HCT116 (cell line): ENCODE results near the gene EVC. TPM values are rescaled to one million over a fixed set of nuclear protein-coding genes. Genes with fewer than 3 reads are reported as not detected.

Source experiments
- ATAC-seq: fragments of 200-7000 bp; cut with Tn5 transposase; 2 replicates; pipeline ENCODE4 v1.9.1; 2020; ENCODE audit warnings: mild to moderate bottlenecking, moderate library complexity
- BruUV-seq: library from RNA; stranded (reverse); fragments of 400-500 nt; replicated peaks from 2 replicates; lab custom pipeline; 2021; lab: Mats Ljungman, UMichigan
- CTCF ChIA-PET: fragments of 300-600 bp; sonication (Branson Sonifier 250); formaldehyde crosslinking; loops from one replicate; lab custom pipeline; 2021; ENCODE audit warnings: antibody characterized with exemption; lab: Charles Lee
- POLR2A ChIA-PET: fragments of 300-600, 350-600 bp; sonication (Branson Sonifier 250); formaldehyde crosslinking; loops from one replicate; lab custom pipeline; 2021; ENCODE audit warnings: antibody characterized with exemption; lab: Charles Lee
- RAD21 ChIA-PET, 2 experiments: fragments of 300-600 bp; sonication (Branson Sonifier 250); formaldehyde crosslinking; loops; one replicate each; lab custom pipeline; 2023; ENCODE audit warnings: low total read pairs in 2 of 2; ENCODE audit not compliant: uncharacterized antibody in 2 of 2, unreplicated experiment in 2 of 2, low non-redundant PET in 1 of 2; lab: Charles Lee
- DNase-seq: peaks from one replicate; pipeline ENCODE4 v3.0.0-alpha.2; 2010; ENCODE audit warnings: low read depth, low spot score
- H2AFZ ChIP-seq: fragments of 200-600 bp; shearing (Covaris generic), sonication (generic); 2 replicates; pipeline ENCODE4 v1.6.1; 2017; ENCODE audit warnings: low read depth, mixed run types, mixed read lengths, antibody characterized with exemption, low read length; ENCODE audit not compliant: poor library complexity, severe bottlenecking
- H3K27ac ChIP-seq: 2 replicates; pipeline ENCODE4 v1.5.1; 2012; ENCODE audit warnings: low read depth, low read length
- H3K27me3 ChIP-seq: fragments of 200-600 bp; sonication (generic); 2 replicates; pipeline ENCODE4 v1.6.1; 2016; ENCODE audit warnings: mixed run types, low read length, mixed read lengths; ENCODE audit not compliant: insufficient read depth
- H3K36me3 ChIP-seq, 2 experiments: fragments of 200-500 bp in 1 of 2; fragments of 200-600 bp in 1 of 2; sonication (Bioruptor generic) in 1 of 2; sonication (generic) in 1 of 2; 2 replicates each; pipeline versions ENCODE4 v1.5.1 to v1.6.1; 2014 to 2016; ENCODE audit warnings: low read length in 2 of 2, inconsistent platforms in 1 of 2, mixed read lengths in 1 of 2, mixed run types in 1 of 2; ENCODE audit not compliant: insufficient read depth in 2 of 2, control insufficient read depth in 1 of 2
- H3K4me1 ChIP-seq, 2 experiments: fragments of 200-600 bp in 1 of 2; sonication (generic) in 1 of 2; 2 replicates each; pipeline versions ENCODE4 v1.5.1 to v1.6.1; 2012 to 2017; ENCODE audit warnings: low read length in 2 of 2, inconsistent platforms in 1 of 2, mild to moderate bottlenecking in 1 of 2, mixed read lengths in 1 of 2, mixed run types in 1 of 2, moderate library complexity in 1 of 2; ENCODE audit not compliant: insufficient read depth in 2 of 2, control insufficient read depth in 1 of 2
- H3K4me2 ChIP-seq: fragments of 200-600 bp; sonication (generic); 2 replicates; pipeline ENCODE4 v1.6.1; 2017; ENCODE audit warnings: mixed run types, low read length, mixed read lengths
- H3K4me3 ChIP-seq, 2 experiments: fragments of 200-600 bp in 1 of 2; sonication (generic) in 1 of 2; replicated peaks in 1 of 2; 2 replicates each; pipeline ENCODE4 v1.5.1; 2011 to 2016; ENCODE audit warnings: low read length in 2 of 2, control low read depth in 1 of 2, low read depth in 1 of 2, mild to moderate bottlenecking in 1 of 2, mixed read lengths in 1 of 2, mixed run types in 1 of 2
- H3K79me2 ChIP-seq: fragments of 200-600 bp; sonication (generic); 2 replicates; pipeline ENCODE4 v1.6.1; 2017; ENCODE audit warnings: mild to moderate bottlenecking, mixed run types, low read length, moderate library complexity, mixed read lengths; ENCODE audit not compliant: insufficient read depth
- H3K9ac ChIP-seq: fragments of 200-600 bp; sonication (generic); 2 replicates; pipeline ENCODE4 v1.6.1; 2016; ENCODE audit warnings: low read length, mixed read lengths
- H3K9me2 ChIP-seq: fragments of 200-600 bp; sonication (generic), shearing (Covaris generic); 2 replicates; pipeline ENCODE4 v1.6.1; 2017; ENCODE audit warnings: mixed run types, mild to moderate bottlenecking, moderate library complexity; ENCODE audit not compliant: insufficient read depth
- H3K9me3 ChIP-seq, 2 experiments: fragments of 200-500 bp in 1 of 2; fragments of 200-600 bp in 1 of 2; sonication (Bioruptor generic) in 1 of 2; sonication (generic) in 1 of 2; 2 replicates each; pipeline ENCODE4 v1.6.1; 2014 to 2017; ENCODE audit warnings: low read length in 2 of 2, mixed read lengths in 2 of 2, inconsistent platforms in 1 of 2, low read depth in 1 of 2, mild to moderate bottlenecking in 1 of 2, mixed run types in 1 of 2, moderate library complexity in 1 of 2; ENCODE audit not compliant: control insufficient read depth in 1 of 2, insufficient read depth in 1 of 2
- H4K20me1 ChIP-seq: fragments of 200-600 bp; sonication (generic), shearing (Covaris generic); 2 replicates; pipeline ENCODE4 v1.6.1; 2017; ENCODE audit warnings: mixed run types, mild to moderate bottlenecking, moderate library complexity; ENCODE audit not compliant: insufficient read depth
- ATF3 ChIP-seq: IDR thresholded peaks from 2 replicates; pipeline ENCODE4 v1.6.1; 2012
- CBX3 ChIP-seq: IDR thresholded peaks from 2 replicates; pipeline ENCODE4 v1.6.1; 2012; ENCODE audit warnings: low read depth
- EGR1 ChIP-seq: IDR thresholded peaks from 2 replicates; pipeline ENCODE4 v1.6.1; 2012; ENCODE audit warnings: low read depth
- ELF1 ChIP-seq: IDR thresholded peaks from 2 replicates; pipeline ENCODE4 v1.6.1; 2012; ENCODE audit warnings: low read depth, borderline replicate concordance
- EZH2phosphoT487 ChIP-seq: fragments of 200-600 bp; IDR thresholded peaks from 2 replicates; pipeline ENCODE4 v1.6.1; 2018; ENCODE audit warnings: antibody characterized with exemption, borderline replicate concordance
- JUND ChIP-seq: IDR thresholded peaks from 2 replicates; pipeline ENCODE4 v1.6.1; 2012
- MAX ChIP-seq: IDR thresholded peaks from 2 replicates; pipeline ENCODE4 v1.6.1; 2012
- POLR2AphosphoS5 ChIP-seq: IDR thresholded peaks from 2 replicates; pipeline ENCODE4 v1.6.1; 2011; ENCODE audit warnings: mild to moderate bottlenecking, low read depth, low read length, moderate library complexity
- RAD21 ChIP-seq: IDR thresholded peaks from 2 replicates; pipeline ENCODE4 v1.6.1; 2012; ENCODE audit warnings: low read depth, mild to moderate bottlenecking
- REST ChIP-seq: IDR thresholded peaks from 2 replicates; pipeline ENCODE4 v1.6.1; 2012; ENCODE audit warnings: low read depth
- SIN3A ChIP-seq: IDR thresholded peaks from 2 replicates; pipeline ENCODE4 v1.6.1; 2012; ENCODE audit warnings: low read depth
- SRF ChIP-seq: IDR thresholded peaks from 2 replicates; pipeline ENCODE4 v1.6.1; 2012; ENCODE audit warnings: low read depth
- YY1 ChIP-seq: IDR thresholded peaks from 2 replicates; pipeline ENCODE4 v1.6.1; 2011; ENCODE audit warnings: low read length, low read depth, moderate library complexity, mild to moderate bottlenecking; ENCODE audit not compliant: insufficient replicate concordance; ENCODE audit errors: extremely low read depth
- ZBTB33 ChIP-seq: IDR thresholded peaks from 2 replicates; pipeline ENCODE4 v1.6.1; 2011; ENCODE audit warnings: mild to moderate bottlenecking, low read length, moderate library complexity; ENCODE audit not compliant: insufficient replicate concordance; ENCODE audit errors: extremely low read depth
- intact Hi-C: fragments of 100-400 bp; cut with micrococcal nuclease; formaldehyde crosslinking; loops from 2 replicates; pipeline ENCODE4 v1.10.0; 2022
- total RNA-seq: library from RNA; stranded (reverse); gene quantifications from one replicate; pipeline ENCODE4 v1.2.1, GENCODE V29; 2021; ENCODE audit not compliant: unreplicated experiment

Gene EVC
- total RNA-seq, 1 experiment from 2014 or later, result 0.15 TPM

GRCh38 chr4:5797866-5798265 is 86.9 kb downstream of the EVC start:
- ChIA-PET RAD21 (no interaction called here), CTCF (no interaction called here), POLR2A (no interaction called here)
- Histone ChIP-seq H2AFZ (no peak overlapping the region), H3K79me2 (no peaks in the 10 kb centered on the region), H3K4me2 (no peak overlapping the region), H3K27me3 (peaks cover 3% of the 10 kb centered on the region; the same call in 1 of the 2 replicates), H4K20me1 (no peaks in the 10 kb centered on the region), H3K4me1 (no peaks in the 10 kb centered on the region), H3K4me3 (no peak overlapping the region), H3K27ac (no peak overlapping the region), H3K9me2 (no peaks in the 10 kb centered on the region), H3K36me3 (no peaks in the 10 kb centered on the region), H3K9ac (no peak overlapping the region), H3K9me3 (no peaks in the 10 kb centered on the region)
- TF ChIP-seq RAD21, result no peak
- no peak for TF ChIP-seq YY1
- TF ChIP-seq POLR2AphosphoS5, result no peak
- no peak for TF ChIP-seq ZBTB33
- TF ChIP-seq EZH2phosphoT487, result no peak
- no peak for TF ChIP-seq CBX3
- no peak for TF ChIP-seq SIN3A
- TF ChIP-seq SRF, result no peak
- intact Hi-C loops, result no loop called here
- no TSS peak for BruUV-seq
- DNase-seq (no peak), ATAC-seq (no peak)

GRCh38 chr4:5798462-5798861 is 87.5 kb downstream of the EVC start:
- ATAC-seq (no peak), DNase-seq (no peak)
- CTCF ChIA-PET, result no interaction called here
- H3K4me3 ChIP-seq, result no peak overlapping the region
- no peak overlapping the region for H3K27ac ChIP-seq
- RAD21 ChIA-PET, result no interaction called here
- no peak overlapping the region for H3K4me2 ChIP-seq
- H3K9ac ChIP-seq, result no peak overlapping the region
- no peaks in the 10 kb centered on the region for H3K9me3 ChIP-seq
- no peak overlapping the region for H2AFZ ChIP-seq
- peaks cover 3% of the 10 kb centered on the region; the same call in 1 of the 2 replicates for H3K27me3 ChIP-seq
- H3K9me2 ChIP-seq, result no peaks in the 10 kb centered on the region
- H3K79me2 ChIP-seq, result no peaks in the 10 kb centered on the region
- intact Hi-C loops, result no loop called here
- BruUV-seq, result no TSS peak
- POLR2A ChIA-PET, result no interaction called here
- H3K4me1 ChIP-seq, result no peaks in the 10 kb centered on the region
- no peaks in the 10 kb centered on the region for H4K20me1 ChIP-seq
- H3K36me3 ChIP-seq, result no peaks in the 10 kb centered on the region
- no peak for TF ChIP-seq ATF3
- TF ChIP-seq MAX, result no peak
- TF ChIP-seq JUND, result no peak
- TF ChIP-seq CBX3, result no peak
- TF ChIP-seq ELF1, result no peak
- TF ChIP-seq REST, result no peak
- no peak for TF ChIP-seq EGR1
- TF ChIP-seq SIN3A, result no peak
